SU-DHL-6 (cell line): Measurements from ENCODE around the gene RGL4.

Experiments
- EZH2phosphoT487 ChIP-seq: fragments of 200-600 bp; sonication (generic), shearing (Covaris generic); conservative IDR thresholded peaks from 2 replicates; pipeline ENCODE4 v1.6.1; 2018; ENCODE audit warnings: mild to moderate bottlenecking, antibody characterized with exemption, low read length, moderate library complexity, mixed read lengths
- TF ChIP-seq, protein P1 (sequence below): fragments of 200-600 bp; sonication (generic); IDR thresholded peaks from one replicate; pipeline ENCODE4 v1.5.1; 2017; ENCODE audit warnings: antibody characterized with exemption, mild to moderate bottlenecking, low read length, moderate library complexity; ENCODE audit not compliant: insufficient read depth, poor library complexity, severe bottlenecking

GRCh38 chr22:23698094-23698493 lies 7.3 kb downstream of the RGL4 start:
- TF ChIP-seq, protein P1, sequence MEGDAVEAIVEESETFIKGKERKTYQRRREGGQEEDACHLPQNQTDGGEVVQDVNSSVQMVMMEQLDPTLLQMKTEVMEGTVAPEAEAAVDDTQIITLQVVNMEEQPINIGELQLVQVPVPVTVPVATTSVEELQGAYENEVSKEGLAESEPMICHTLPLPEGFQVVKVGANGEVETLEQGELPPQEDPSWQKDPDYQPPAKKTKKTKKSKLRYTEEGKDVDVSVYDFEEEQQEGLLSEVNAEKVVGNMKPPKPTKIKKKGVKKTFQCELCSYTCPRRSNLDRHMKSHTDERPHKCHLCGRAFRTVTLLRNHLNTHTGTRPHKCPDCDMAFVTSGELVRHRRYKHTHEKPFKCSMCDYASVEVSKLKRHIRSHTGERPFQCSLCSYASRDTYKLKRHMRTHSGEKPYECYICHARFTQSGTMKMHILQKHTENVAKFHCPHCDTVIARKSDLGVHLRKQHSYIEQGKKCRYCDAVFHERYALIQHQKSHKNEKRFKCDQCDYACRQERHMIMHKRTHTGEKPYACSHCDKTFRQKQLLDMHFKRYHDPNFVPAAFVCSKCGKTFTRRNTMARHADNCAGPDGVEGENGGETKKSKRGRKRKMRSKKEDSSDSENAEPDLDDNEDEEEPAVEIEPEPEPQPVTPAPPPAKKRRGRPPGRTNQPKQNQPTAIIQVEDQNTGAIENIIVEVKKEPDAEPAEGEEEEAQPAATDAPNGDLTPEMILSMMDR = no peak
- no peak for TF ChIP-seq EZH2phosphoT487
